NCI-H748 treated with DMSO at 0.1 percent for 48 hours (cell line): ENCODE results near the gene IFT122.
"Not testable (repeated sequence)": the region's sequence is repeated elsewhere in the genome, so short reads cannot be mapped to it uniquely, and the experiment has no call there.

Experiments used
- DNase-seq: peaks from one replicate; lab custom pipeline; 2025; lab: John Stamatoyannopoulos, UW

Gene IFT122

DNA sequence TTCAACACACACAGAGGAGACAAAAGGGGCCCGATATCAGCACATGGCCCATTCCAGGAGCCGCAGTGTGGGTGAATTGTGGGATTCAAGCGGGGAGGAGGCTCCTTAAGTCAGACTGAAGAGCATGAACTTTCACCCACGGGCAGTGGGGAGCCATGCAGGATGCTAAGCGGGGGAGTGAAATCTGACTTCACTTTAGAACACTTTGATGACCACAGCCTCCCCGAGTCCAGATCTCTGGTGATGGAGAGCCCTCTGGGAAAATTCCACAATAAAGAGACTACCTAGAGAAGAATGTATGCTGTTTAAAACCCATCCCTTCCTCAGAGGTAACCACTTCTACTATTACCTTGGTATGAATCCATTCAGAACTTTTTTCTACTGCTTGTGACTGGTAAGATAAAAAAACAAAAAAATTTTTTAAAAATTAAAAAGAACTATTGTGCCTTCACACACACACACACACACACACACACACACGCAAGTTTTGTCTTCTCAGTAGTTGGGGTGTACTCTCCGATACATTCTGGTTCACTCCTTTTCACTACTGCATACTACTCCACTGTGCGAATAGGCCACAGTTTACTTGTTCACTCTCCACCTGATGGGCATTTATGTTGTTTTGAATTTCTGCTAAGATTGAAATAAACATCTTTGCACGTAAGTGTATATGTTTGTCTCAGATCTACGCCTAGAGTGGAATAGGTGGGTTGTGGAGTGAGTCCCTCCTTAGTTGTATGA is 100.9 kb downstream of the IFT122 start:
- DNase-seq: no peak

DNA sequence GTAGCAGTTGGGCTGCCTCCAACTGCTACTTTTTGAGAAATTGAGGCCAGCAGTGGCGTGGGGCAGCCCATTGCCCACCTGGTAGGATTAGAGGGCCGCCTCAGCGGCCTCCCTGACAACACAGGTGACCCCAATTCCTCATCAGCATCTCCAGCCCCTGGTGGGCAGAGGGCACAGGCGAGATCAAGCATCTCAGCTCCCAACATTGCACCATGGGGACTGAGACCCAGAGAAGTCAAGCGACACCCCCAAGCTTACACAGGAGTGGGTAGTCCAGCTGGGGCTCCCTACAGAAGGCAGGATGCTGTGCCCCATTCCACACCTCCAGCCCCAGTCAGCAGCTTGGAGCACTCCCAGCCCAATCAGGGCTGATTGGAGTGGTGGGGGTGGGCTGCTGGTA is 102.7 kb downstream of the IFT122 start:
- no peak for DNase-seq

DNA sequence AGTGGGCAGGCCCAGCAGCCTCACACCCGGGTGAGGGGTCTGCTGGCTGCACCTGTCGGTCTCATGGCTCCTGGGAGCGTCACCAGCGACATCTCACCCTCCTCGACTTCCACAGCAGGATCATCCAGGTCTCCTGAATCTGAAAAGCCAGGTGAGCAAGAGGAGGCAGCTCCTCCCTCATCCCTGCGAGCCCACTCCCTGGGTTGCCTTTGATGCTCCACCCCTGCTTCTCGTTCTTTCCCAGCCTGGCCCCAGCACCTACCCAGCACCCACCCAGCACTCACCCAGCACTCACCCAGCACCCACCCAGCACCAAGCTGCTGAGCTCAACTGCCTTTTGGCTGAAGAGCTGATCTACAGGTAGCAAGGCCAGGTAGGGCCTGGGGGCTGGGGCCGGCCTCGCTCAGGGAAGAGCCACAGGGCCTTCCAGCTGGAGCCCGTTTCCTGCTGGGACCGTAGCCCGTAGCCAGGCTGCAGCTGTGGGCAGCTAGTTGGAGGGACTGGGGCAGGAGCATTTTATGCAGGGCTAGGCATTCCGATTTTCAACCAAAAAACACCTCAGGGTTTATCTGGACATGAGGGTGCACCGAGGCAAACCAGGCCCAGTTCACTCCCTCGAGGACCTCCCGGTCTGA is 103.2 kb downstream of the IFT122 start, which contains the start of gene H1-8:
H1-8 (plus strand) TSS at position 20 of the 635 bp plus-strand sequence; CDS start at position 64, 44 bp downstream.
- DNase-seq: no peak

DNA sequence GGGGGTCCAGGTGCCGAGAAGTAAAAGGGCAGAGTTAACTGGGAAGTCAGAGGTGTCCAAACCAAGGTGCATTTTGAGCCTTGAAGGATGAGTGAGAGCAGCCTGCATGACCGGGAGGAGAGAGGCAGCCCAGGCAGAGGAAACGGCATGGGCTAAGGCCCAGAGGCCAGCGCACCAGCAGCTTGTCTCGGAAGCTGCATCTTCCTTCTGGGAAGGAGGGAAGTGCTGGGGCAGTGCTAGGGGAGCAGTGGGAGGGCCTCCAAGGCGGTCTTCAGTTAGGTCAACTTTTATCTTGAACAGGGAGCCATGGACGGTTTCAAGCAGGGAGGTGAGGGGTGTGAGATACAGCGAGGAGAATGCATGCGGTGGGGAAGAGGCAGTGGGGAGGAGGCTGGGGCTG is 104.0 kb downstream of the IFT122 start:
- no peak for DNase-seq

DNA sequence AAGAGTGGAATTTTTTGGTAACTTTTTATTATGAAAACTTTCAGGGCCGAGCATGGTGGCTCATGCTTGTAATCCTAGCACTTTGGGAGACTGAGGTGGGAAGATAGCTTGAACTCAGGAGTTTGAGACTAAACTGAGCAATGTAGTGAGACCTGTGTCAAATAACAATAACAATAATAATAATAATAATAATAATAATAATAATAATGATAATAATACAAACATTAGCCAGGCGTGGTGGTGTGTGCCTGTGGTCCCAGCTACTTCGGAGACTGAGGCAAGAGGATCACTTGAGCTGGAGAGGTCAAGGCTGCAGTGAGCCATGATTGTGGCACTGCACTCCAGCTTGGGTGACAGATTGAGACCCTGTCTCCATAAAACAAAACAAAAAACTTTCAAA is 105.9 kb downstream of the IFT122 start:
- DNase-seq: not testable (repeated sequence)

DNA sequence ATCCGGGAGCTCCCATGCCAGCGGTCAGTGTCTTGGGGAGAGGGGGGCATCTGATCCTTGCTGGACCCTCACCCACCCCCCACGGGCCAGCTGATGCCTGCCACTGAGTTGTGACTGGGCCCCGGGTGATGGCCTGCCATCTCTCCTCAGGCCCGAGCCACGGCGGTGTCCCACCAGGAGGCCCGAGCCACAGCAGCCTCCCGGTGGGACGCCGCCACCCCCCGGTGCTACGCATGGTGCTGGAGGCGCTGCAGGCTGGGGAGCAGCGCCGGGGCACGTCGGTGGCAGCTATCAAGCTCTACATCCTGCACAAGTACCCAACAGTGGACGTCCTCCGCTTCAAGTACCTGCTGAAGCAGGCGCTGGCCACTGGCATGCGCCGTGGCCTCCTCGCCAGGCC is 107.2 kb downstream of the IFT122 start:
- no peak for DNase-seq

DNA sequence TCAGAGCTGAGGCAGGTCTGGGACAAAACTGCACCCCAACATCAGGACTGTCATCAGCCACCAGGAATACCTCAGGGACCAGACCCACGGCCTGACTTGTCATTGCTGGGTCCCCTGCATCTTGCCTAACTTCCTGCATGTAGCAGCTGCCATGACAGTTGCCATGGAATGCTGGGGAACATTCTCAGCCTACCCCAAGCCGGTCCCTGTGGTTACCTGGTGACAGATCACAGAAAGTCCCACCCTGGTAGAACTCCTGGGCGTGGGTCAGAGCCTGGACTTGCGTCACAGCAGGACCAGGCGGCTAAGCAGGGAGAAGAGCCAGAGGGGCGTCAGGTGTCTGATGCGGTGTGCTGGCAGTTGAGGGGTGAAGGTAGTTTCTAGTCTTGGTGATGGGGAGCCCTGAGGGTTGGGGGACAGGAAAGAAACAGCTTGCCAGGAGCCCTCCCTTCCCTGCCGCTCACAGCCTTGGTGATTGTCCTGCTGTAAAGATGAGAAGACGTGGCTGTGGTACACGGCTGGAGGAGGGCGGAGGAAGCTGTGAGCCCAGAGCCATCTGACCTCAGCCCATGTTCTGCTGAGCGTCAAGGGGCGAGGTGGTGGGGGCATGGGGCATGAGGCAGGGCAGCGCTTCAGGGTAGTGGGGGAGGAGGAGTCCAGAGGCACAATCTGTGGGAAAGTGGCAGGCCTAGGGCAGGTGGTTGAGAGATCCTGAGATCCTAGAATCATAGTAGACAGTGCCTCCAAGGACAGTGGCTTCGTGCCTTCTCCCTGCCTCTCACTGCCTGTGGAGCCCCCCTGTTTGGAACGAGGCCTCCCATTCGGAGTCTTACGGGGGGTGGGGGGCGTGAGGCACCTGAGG is 108.3 kb downstream of the IFT122 start:
- no peak for DNase-seq

DNA sequence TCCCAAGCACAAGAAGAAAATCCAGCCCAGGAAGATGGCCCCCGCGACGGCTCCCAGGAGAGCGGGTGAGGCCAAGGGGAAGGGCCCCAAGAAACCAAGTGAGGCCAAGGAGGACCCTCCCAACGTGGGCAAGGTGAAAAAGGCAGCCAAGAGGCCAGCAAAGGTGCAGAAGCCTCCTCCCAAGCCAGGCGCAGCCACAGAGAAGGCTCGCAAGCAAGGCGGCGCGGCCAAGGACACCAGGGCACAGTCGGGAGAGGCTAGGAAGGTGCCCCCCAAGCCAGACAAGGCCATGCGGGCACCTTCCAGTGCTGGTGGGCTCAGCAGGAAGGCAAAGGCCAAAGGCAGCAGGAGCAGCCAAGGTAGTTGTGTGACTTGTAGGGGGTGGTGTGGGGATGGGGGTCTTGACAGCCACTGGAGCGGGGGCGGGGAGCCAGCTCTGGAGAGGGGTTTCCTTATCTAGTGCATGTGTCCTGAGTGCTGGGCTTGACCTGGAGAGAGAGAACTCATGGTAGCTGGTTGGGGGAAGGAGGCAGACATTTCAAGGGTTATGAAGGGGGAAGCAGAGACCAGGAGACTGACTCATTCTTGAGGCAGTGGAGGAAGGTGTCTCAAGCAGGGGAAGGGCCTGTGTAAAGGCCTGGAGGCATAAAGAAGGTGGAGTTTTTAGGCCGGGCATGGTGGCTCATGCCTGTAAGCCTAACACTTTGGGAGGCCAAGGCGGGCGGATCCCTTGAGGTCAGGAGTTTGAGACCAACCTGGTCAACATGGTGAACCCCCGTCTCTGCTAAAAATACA is 109.2 kb downstream of the IFT122 start:
- DNase-seq: no peak

DNA sequence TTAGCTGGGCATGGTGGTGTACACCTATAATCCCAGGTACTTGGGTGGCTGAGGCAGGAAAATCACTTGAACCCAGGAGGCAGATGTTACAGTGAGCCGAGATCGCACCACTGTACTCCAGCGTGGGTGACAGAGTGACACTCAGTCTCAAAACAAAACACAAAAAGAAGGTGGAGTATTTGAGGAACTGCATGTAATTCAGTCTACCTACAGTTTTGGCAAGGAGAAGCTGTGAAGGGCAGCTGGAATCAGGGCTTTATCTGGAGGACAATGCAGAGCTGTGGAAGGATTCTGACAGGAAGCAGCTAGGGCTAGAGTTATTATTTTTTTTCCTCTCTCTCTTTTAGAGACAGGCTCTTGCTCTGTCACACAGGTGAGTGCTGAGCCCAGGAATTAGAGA is 109.8 kb downstream of the IFT122 start:
- DNase-seq: no peak

DNA sequence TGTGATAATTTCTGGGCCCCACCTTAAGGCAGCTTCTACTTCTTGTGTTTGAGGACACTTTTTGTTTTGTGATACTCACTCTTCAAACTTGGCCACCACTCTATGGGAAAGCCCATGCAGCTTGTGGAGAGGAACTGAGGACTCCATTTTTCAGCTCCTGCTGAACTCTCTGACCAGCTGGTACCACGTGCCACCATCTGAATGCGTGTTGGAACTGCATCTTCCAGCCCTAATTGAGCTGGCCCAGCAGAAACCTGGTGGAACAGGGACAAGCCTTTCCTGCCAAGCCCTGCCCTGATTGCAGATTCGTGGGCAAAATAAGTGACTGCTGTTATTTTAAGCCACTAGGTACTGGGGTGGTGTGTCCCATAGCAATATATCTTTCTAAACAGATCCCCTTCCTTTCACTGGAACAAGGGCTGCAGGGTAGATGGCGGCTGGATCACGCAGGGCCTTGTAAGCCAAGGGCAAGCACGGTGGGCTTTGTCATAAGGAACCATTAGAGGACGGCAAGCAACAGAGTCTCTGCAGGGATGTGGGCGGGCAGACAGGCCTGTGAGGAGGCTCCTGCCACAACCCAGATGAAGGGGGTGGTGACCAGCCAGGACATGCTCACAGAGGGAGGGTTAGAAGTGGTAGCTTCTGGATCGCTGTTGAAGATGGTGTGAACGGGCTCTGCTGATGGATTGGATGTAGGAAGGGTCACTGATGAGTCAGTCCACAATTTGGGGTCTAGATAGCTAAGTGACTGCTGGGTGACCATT is 112.4 kb downstream of the IFT122 start:
- DNase-seq: no peak

DNA sequence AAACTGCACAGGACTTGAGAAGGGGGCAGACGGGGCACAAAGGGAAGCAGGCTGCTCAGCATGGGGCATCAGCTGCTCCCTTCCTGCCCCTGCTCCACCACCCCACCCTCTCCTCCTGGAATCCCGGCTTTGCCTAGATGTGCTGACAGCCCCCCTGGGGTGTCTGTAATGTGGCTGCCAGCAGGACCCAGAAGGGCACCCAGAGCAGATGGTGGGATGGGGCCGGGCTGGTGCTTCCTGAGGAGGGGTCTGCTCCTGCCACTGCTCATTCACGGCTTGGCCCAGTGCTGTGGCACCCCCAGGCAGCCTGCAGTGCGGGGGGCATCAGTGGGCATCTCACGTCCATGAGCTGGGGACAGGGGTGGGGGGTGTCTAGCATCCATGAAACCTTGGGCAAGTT is 113.1 kb downstream of the IFT122 start:
- DNase-seq: no peak

DNA sequence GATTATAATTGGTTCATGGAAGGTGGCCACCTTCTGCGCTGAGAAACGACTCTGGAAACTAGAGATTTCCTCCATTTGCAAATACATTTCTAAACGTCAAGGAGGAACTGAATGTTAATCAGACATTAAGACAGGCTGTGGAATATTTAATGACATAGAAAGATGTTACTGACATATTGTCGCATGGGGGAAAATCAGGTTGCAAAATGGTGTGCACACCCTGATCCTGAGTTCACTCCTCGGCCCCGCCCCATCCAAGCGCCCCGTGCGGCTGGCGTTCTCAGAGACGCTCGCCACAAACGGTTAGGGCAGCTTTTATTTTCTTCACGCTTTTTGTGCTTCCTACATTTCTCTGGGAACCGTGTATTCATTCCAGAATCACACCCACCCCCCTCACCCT is 113.7 kb downstream of the IFT122 start:
- DNase-seq: no peak

DNA sequence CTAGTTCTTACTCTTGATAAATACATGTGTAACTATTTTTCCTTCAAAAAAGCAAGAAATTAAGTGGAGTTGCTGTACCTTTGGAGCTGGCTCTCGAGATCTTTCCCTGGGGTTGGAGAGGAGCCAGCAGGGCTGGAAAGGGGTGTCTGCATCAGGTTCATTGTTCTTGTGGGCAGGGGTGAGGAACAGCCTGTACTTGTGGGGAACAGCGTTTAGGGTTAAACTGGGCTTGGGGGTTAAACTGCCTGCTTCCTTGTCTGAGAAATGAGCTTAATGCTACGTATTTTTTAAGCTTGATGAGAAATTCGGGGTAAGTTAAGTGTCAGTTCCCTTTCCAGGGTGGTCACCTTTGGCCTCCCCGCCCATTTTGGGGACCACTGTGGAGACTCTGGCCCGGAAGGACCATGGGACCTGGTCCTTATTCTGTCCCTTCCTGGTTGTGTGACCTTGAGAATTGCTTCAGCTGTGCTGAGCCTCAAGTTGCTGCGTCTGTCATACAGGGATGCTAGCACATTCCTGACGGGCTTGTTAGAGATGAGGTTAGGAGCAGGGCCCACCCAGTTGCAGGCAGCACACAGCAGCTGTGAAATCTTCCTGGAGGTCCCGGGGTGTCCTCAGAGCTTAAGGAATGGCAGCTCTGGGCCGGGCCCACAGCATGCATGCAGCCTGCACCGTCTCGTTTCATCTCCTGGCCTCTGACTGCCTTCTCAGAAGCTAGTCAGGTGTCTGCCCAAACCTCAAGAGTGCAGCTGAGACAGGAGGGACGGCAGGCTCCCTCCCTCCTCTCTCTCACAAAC is 114.5 kb downstream of the IFT122 start:
- no peak for DNase-seq

DNA sequence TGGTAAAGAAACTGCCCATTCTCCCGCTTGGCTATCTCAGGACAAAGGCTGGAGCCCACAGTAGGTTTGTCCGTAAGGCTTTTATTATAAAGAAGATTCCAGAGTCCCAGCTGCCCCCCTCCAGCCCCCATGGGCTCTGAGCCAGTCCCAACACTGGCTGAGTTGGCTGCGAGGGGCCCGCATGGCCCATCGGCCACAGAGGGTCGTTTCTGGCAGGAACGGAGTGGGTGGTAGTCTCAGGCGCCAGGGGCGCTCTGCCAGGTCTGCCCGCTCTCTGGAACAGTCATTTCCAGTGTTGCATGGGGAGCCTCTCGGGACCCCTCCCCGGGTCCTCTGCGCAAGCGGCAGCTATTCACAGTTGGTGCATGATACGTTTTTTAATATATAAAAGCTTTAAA is 115.1 kb downstream of the IFT122 start:
- DNase-seq: no peak

DNA sequence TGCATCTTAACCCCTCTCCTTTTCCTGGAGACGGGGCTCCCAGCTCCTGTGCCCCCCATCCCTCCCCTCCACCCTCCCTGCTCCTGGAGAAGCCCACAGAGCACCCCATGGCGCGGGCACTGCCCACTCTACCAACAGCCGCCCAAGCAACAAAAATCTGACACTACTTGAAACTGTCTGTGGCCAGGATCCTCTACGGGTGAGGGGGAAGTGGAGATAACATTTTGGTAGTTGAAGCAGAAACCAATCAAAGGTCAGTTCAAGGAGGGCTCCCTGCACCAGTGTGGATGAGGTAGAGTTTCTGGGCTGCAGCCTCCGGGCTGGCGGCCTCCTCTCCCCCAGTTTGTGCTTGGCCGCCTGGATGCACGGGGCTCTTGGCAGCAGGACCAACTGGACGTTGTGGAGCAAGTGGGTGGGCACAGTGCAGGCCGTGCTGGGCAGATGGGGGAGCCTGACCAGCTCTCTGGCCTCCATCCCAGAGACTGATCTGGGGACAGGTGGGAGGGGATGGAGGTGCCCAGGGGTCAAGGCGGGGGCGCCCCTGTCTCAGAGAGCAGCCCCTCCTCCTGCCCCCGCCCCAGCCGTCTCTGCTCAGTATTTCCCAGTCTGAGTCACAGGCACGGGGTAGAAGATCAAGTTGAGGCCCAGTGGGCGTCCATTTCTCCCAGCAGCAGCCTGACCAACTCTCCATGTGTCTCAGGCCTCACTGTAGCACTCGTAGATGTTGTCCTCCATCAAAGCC is 115.8 kb downstream of the IFT122 start:
- no peak for DNase-seq

DNA sequence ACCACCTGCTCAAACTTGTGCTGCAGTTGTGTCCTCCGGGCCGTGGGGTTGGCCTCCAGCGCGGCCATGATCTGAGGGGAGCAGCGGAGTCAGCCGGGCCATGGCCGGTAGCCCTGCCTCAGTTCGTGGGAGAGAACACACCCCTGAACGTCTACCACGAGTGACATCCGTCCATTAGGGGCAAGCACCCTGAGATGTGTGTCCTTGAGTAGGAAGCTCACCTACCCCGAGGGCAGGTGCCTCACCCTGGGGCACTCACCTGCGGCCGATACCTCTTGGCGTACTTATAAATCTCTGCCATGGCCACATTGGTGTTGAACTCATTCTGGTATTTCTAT is 116.3 kb downstream of the IFT122 start:
- no peak for DNase-seq

DNA sequence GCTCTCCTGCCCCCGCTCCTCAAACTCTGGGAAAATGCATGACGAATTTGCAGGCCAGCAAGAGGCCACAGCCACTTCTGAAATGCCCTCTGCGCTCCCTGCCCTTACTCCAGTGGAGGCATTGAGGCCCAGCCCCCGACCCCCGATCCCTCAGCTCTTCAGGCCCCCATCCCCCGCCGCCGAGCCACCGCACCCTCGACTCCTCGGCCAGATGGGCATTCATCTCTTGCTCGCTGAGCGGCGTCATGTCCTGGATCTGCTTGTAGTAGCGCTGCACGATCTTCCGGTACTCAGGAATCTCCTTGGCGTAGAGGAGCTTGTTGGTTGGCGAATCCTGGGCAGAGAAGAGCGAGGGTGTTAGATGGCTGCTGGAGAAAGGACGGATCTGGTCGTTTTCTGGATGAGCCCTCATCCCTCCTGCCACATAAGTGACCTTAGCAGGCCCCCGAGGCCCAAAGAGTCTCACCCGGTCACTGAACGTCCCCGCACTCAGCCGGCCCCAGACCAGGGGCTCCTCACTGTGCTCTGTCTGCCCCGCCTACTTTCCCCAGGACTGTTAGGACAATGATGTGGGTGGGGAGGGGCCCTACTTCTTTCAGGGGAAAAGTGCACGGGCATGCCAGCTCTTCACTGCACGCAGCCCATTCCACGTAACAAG is 117.0 kb downstream of the IFT122 start:
- no peak for DNase-seq

DNA sequence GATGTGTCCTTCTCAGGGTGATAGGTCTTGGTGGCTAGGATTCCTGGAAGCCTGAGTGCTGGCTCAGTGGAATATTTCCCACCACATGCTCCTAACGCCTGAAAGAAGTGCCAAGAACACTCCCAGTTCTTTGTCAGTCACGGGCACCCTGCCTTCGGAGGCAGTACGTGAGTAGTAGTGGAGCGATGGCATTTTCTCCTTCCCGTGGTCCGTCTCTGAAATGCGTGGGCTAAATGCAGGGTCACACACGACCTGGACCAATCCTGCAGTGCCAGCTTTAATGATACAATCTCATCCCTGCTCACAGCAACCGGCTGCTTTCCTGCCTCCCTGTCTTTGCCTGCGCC is 117.5 kb downstream of the IFT122 start:
- no peak for DNase-seq

DNA sequence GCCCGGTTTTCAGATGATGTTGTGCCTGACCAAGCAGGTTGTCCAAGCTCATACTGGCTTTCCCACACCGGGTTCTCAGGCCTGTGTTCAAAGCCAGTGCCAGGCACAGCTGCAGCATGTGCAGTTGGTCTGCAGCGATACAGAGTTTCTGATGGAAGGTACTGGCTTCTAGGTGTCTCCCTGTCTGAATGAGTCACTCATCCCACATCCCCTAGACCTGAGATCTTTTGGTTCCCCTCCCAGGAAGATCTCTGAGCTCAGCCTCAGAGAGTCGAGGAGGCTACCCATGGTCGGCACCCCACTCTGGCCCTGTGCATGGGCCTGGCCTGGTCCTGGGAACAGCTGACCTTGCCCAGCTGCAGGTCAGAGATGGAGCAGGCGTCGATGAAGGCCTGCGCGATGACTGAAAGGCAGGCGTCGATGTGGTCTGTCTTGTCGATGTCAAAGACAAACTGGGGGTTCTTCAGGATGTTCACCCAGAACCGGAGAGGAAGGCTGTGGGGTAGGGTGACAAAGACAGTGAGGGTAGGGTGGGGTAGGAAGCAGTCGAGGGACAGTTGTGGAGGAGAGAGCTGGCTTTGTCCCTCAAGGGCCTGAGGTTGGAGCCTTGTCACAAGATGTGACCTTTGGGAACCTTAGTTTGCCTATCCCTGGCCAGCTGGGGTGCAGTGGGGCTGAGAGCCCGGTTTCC is 118.2 kb downstream of the IFT122 start:
- no peak for DNase-seq
